Germinal center (tissue), 1 donor: ENCODE data around the gene SMARCD3.

ENCODE experiments used
- DNase-seq: peaks from one replicate; pipeline ENCODE4 v3.0.0; 2012; ENCODE audit warnings: mixed read lengths, low spot score

SMARCD3 gene

DNA sequence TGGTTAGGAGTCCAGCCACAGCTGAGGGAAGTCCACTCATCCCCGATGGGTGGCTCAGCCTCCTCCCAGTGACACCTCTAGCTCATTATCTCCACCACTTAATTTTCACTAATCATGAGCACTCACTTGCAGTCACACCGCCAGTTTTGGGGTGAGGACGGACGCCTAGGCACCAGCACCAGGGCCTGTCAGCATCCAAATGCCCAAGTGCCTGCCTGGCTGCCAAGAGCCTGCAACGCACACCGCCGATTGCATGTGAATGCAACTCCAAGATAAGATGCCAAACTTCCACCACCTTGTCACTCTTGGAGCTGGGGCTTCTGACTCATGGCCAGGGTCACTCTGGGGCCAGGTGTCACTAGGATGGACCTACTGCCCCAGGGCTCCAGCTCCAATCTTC, 24.4 kb upstream of the SMARCD3 start:
- DNase-seq: no peak

DNA sequence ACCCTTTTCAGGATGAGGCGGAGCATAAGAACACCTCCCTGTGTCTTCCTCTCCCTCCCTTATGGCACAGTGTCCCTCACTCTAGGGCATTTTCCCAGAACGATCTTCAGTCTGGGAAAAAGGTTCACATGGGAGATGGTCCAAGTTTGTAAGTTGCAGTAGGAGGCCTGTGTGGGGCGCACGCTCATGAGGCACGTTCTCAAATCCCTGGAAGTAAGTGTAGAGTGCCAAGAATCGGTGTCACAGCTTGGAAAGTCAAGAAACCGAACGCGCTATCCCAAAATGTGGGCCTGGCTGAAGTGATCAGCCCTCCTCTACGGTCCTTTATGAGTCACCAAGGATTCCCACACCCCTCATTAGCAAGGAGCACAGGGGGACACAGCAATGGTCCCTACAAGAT, 23.9 kb upstream of the SMARCD3 start:
- no peak for DNase-seq

DNA sequence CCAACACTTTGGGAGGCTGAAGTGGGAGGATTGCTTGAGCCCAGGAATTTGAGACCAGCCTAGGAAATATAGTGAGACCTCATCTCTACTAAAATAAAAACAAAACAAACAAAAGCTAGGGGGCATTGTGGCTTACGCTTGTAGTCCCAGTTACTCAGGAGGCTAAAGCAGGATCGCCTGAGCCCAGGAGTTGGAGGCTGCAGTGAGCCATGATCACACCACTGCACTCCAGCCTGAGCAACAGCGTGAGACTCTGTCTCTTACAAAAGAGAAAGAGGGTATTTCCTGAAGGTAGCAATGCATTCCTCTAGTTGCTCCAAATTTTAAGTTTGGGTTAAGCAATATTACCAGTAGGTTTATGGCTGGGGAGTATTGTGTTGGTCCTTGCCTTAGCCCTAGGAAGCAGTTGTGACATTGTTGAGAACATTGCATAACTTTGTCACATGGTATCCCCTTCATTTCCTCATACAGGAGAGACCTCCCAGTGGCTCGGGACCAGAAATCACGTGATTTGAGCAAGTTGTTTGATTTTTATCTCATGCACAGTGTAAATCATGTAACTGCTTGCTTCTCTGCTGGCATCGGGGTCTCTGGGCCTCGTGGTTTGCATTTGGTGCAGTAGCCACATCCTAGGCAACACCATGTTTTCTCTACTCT, 23.3 kb upstream of the SMARCD3 start:
- DNase-seq: no peak

DNA sequence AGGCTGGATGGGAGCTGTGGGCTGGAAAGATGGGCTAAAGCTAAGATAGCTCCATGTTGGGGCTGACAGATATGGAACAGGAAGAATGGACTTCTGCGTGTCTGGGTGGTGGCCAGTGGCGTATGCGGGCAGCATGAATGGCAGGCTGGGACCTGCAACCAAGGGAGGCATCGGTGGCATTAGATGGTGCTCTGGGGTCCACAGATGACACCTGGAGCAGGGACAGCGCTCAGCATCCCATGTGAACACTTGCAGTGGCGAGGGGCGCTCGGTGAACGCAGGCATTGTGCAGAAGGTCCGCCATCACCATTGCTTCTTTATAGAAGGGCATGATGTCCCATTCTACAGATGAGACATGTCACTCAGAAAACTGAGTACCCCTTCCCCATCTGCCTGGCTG, 21.0 kb upstream of the SMARCD3 start:
- DNase-seq: no peak

DNA sequence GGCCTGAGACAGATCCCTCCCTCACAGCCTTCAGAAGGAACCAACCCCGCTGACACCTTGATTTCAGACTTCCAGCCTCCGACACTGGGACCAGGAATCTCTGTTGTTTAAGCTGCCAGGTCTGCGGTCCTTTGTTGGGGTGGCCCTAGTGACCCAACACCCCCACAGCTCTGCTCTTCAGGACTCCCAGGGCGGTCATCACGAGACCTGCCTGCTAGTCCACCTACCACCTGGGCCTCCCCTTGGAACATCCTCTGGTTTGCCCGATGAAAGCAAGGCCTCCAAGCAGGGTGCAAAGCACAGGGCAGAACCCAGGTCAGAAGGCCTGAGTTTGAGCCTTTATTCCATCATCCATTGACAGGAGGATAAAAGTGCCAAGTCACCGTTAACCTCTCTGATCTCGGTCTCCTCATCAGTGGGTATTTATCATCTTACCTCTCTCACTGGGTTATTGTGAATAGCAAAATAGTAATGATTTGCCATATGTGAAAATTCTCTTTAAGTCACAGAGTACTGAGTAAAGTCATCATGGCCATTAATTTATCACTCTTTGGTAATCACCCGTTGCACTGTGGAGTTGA, 16.9 kb upstream of the SMARCD3 start:
- DNase-seq: no peak

DNA sequence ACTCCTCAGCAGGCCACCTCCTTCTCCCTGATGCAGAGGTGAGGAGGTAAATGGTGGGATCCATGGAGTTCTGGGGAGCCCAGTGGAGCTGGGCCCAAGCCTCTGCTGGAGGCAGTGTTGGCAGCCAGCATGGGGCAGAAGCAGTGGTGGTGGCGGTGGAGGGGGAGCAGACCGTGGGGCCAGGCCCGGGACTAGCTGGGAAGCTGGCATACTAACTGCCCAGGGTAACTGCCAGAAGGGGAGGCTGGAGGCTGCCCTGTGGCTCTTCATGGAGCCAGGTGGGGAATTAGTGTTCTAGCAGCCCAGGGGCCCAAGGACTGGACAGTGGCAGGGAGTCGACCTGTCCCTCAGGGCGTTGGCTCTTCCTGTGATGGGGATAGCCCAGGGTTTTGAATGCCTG, 16.1 kb upstream of the SMARCD3 start:
- no peak for DNase-seq

DNA sequence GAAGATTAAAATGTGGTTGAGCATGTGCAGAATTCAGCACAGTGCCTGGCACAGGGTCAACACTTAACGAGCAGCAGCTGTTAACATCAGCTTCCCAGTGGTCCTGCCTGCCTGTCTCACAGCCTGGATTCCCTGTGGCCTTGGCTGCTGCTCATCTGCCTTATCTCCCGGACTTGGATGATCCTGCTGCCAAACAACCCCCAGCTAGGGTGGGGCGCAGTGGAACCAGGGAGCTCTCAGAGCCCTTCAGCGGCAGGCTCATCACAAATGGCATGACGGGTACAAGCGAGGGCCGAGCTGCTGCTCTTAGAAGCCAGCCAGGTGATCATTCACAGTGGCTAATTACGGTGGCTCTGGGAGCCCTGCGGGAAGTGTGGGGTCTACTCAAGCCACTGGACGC, 13.0 kb upstream of the SMARCD3 start:
- DNase-seq: no peak

DNA sequence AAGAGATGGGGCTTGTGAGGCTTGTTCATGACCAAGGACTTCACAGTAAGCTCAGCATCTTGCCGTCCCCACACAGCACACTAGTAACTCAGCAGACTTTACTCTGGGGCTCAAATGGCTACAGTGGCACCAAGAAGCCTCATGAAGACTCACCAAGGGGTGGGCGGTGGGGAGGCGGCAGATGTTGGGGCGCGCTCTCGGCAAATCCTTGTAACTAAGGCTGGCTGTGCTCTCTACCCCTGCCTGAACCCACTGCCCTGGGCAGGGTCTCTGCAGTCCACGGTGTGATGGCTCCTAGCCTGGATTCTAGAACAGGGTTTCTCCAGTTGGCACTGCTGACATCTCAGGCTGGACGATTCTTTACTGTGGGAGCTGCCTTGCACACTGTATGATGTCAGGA, 12.4 kb upstream of the SMARCD3 start:
- no peak for DNase-seq

DNA sequence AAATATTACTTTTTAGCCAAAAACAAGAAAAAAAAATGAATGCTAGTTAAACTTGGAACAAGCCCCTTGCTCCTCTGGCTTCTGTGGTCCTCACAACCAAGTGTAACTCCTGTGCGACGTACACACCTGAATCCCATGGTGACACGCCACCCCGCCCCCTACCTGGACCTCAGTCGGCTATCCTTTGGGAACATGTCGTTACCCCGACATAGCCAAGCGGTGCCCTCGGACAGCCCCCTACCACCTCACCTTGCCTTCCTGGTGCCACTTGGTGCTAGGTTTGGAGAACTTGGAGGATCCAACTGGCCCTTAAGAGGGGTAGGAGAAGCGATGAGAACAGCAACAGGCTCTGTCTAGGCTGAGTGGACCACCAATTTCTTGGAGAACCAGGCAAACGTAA, 12.0 kb upstream of the SMARCD3 start:
- DNase-seq: no peak

DNA sequence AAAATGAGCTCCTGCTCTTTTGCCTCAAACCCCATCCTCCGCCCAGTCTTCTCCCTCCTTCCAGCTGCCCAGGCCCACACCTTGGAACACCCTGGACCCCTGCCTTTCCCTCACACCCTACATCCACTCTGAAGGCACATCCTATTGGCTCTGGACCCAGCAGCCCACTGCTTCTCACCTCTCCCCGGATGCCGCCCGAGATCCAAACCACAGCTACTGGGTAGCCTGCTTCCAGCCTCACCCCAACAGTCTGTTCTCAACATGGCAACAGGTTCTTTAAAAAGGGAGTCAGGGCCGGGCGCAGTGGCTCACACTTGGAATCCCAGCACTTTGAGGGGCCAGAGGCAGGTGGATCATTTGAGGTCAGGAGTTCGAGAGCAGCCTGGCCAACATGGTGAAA, 9.5 kb upstream of the SMARCD3 start:
- DNase-seq: no peak

DNA sequence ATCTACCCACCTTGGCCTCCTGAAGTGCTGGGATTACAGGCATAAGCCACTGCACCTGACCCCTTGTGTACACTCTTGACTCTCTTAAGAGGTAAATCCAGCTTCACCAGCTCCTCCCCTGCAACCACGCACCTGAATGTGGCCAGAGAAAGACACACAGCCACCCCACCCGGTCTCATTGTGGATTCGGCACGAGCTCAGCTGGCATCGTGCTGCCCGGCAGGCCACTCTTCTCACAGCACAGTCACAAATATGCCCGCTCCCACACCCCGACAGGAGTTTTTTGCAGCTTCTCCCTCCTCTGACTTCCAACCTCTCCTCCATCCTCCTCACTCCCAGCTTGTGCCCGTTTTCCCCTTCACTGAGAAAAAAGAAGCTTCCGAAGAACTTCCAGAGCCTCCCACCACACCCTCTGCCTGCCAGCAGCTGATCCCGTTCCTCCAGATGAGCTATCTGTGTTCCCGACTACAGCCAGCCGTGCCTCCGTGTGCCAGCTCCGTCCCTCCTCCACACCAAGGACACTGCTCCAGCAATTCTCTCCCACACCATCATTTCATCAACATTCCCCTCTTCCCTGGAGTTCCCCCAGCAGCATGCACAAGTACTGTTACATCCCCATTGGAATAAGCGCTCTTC, 8.0 kb upstream of the SMARCD3 start:
- DNase-seq: no peak

DNA sequence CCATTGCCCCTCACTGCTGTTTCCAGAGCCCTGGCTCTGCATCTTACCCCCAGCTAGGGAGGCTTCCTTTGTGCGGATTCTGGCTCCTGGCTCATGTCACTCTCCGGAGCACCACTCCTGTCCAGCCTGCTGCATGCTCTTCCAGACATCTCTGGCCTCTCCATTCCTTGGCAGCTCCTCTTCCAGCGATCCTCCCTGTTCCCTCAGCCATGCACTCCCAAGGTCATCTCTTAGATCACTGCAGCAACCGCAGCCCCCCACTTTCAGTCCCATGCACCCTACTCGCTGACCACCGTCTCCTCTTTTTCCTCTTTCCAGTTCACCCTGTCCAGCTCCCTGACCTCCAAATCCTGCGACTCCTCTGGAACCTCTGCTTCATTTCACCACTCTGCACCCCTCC, 6.9 kb upstream of the SMARCD3 start:
- no peak for DNase-seq

DNA sequence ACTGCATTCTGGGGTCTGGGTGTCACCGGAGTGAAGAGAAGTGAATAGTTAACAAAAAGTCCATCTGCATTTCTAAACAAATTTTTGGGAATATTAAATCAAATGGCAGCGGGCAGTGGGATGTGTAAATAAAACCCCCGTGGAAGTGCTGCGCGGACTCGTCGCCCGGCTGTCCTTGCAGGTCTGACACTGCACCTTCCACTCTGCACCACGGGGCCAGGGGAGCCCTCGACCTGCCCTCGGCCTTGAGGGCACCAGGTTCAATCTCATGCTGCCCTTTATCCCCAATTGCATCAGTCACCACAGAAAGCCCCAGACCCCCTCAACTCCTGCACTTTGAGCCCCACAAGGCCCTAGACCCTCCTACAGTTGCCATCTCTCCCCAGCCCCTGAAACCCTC, 6.4 kb upstream of the SMARCD3 start:
- DNase-seq: no peak

DNA sequence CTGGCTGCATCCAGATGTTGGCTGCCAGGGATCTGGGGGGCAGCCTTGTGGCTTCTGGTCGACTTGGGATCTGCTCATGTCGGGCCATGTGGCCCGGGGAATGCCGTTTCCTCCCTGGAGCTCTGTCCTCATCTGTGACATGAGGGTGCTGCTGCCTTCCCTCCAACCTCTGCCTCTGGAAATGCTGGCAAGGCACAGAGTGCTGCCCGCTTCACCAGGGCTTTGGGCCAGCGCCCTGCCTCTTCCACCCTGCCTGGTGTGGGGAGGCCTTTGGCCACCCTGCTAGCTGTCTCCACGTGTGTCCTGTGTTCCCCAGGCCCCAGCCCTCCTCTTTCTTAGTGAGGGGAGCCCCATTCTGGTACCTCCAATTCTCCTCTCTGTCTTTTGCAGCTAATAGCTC, 5.8 kb upstream of the SMARCD3 start:
- no peak for DNase-seq

DNA sequence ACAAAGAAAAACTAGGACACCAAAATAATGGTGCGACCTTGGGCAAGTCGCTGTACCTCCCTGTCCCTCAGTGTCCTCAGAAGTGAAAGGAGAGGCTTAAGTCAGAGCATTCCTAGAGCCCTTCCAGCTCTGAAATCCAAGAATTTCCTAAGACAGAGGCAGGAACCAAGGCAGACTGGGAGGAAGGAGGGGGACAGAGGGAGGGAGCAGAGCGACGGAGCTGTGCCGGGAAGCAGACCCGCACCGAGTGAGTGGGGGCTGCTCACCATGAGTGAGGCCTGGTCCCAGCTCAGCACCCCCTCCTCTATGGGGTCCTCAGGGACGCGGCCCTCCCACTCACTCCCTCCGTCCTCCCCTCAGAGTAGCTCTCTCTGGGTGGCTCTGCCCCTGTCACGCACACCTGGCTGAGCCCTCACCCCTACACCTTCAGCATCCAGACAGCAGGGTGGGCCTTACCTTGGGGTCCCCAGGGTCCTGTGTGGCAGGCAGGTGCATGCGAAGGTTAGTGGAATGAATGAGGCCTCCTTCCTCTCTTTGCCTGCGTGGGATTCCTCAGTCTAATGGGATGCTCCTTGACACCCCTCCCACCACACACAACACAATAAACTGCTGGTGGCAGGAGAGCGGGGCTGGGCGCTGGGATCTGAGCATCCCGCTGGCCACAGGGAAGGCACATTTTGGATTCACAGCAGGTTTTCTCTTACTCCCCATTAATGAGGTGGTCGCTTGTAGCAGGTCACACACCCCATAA, 4.6 kb upstream of the SMARCD3 start:
- no peak for DNase-seq

DNA sequence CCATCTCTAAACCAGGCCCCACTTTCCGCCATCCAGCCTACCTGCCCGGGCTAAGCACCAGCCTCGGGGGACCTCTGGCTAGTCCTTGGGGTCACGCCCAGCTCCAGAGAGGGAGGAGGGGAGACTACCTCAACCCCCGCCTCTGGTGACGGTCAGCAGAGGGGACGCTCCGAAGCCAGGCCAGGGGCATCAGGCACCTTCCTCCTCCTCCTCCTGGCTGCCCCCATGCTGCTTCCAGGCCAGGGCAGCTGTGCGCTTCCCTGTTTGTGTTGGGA, 4.0 kb upstream of the SMARCD3 start:
- no peak for DNase-seq

DNA sequence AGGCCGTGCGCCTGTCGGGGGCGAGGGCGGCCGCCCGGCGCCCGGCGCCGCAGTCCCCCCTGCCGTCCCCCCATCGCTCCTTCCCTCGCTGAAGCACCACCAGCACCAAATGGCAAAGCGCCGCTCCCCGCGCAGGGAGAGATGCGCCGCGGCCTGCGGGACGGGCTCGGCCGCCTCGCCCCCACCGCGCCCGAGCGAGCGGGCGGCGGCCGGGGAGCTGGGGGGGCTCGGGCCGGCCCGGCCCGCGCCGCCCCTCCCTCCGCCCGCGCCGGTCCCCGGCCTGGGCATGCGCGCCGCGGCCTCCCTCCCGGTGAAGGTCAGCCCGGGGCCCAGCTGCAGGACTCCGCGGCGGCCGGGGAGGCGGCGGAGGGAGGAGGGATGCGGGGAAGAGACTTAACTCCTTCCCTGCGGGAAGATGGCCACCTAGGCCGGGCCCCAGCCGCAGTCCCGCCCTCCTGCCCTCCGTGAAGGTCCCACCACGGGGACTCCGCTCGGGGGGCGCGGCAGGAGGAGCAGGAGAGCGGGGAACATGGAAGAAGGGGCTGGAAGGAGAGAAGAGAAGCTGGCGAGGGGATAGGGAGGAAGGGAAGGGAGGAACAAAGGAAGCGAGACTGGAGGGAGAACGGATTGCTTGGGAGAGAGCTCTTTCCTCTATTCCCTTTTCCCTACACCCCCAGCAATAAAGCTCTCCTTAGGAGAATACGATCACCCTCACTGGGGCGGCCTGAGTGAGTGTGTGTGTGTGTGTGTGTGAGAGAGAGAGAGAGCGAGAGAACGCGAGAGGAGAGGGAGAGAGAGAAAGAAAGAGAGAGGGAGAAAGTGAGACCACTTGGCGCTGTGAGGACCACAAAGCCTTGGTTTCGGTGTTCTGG, 3.4 kb upstream of the SMARCD3 start:
- DNase-seq: no peak

DNA sequence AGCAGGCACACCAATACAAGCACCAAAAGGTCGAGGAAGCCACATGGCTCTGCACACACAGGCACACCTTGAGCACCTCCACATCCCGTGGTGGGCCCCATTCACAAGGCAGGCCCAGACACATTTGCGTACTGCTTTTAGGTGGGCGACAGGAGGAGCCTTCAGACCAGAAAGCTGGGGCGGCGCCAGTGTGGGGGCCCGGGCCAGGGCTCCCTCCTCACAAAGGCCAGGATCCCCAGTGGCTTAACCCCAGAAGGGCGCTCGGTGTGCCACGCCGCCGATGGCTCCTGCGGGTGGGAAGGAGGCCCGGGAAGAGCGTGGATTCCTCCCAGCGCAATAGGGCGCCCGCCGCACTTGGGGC, 2.8 kb upstream of the SMARCD3 start:
- no peak for DNase-seq

DNA sequence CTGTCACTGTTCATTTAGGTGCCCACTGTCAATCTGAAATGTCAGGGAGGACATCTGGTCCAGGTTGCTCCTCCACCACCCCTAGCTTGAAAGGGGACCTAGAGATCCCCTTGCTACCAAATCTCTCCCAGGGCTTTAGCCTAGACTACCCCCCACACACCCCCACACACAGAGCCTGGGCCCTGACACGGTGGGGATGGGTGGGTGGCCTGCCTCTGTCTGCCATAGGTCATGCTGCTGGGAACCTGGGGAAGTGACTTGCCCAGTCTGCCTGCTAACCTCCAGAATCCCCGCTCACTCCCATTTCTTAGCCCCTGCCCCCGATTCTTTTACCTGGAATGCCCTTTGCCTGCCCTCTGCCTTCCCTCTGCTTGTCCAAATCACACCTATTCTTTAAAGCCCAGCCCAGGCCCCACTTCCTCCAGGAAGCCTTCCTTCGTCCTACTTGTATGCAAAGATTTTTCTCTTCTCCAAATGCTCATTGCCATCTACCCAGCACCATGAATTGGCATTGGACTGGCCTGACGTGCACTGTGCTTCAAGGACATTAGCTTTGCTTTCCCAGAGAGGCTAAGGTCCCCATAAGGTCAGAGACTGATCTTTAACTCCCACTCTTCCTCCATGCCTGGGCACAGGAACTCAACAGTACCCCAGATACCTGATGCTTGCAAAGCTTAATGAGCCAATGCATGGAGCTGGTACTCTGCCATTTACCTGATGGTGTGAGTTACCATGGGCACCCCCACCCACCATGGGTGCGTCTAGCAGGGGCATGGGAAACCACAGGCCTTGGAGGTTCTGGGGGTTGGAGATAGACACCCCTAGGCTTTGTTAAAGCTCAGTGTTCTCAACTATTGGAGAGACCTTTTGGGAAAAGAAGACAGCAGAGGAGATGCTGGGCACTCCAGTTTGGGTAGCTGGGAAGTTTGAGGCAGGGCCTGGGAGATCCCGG, 2.0 kb upstream of the SMARCD3 start:
- DNase-seq: no peak

DNA sequence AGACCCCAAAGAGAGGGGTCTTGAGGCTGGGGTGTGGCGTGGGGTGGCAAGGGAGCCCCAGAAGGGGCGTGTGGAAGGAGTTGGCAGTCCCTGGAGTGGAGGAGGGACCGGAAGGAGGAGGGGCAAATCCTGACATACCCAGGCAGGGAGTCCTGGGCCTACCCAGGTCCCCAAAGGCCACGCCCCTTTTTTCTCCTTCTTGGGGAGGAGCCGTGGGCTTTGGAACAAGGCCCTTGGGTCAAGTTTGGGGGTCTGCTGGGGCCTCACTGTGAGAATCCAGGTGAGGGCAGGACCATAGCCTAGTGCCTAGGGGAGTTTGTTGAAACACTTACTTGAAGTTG, 1.2 kb upstream of the SMARCD3 start:
- no peak for DNase-seq

DNA sequence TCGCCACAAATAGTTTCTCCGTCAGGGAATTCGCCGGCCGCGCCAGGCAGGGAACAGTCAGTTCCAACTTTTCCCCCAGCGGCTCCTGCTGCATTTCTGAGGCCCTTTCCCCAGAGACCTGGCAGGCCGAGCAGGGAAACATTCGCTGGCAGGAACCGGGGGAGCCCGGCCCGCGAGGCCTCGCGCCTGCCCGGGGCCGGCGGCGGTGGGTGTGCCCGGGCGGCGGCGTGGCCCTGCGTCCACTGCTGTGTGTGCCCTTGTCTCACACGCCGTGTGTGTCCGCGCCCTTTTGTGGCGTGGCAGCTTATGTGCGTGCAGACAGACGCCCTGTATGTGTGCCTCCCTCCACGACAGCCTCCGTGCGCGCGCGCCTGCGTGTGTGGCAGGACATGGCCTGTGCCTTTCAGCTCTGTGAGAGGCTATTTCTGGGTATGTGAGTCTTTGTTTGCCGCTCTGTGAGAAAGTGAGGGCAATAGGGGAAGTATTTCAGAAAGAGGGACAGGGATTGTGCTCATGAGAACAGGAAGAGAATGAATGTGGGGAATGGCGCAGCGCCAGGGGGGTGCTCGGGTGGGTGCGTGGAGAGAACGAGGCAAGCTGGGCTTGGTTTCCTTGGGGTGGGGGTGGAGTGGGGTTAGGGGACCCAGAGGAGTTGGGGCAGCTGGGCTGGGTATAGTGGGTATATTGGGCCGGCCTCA, 689 bp upstream of the SMARCD3 start:
- no peak for DNase-seq
